Suprapubic skin (tissue), 4 donors: ENCODE data around the gene CFAP107.

Source experiments
- CTCF ChIP-seq, 2 donors: fragments of 200-600 bp in 1 of 2; fragments of 450-650 bp in 1 of 2; sonication (generic) in 1 of 2; IDR thresholded peaks; one replicate each; pipeline ENCODE4 v1.5.1; 2016 to 2019; ENCODE audit warnings: antibody characterized with exemption in 2 of 2, mild to moderate bottlenecking in 1 of 2, moderate library complexity in 1 of 2
- POLR2A ChIP-seq, 2 donors: fragments of 450-650 bp; IDR thresholded peaks; one replicate each; pipeline ENCODE4 v1.6.1; 2017; ENCODE audit warnings: antibody characterized with exemption in 2 of 2, mild to moderate bottlenecking in 2 of 2, moderate library complexity in 2 of 2
- POLR2AphosphoS5 ChIP-seq, 3 donors: sonication (generic); formaldehyde crosslinking; IDR thresholded peaks; one replicate each; pipeline ENCODE4 v1.6.1; 2017; ENCODE audit warnings: antibody characterized with exemption in 3 of 3

DNA sequence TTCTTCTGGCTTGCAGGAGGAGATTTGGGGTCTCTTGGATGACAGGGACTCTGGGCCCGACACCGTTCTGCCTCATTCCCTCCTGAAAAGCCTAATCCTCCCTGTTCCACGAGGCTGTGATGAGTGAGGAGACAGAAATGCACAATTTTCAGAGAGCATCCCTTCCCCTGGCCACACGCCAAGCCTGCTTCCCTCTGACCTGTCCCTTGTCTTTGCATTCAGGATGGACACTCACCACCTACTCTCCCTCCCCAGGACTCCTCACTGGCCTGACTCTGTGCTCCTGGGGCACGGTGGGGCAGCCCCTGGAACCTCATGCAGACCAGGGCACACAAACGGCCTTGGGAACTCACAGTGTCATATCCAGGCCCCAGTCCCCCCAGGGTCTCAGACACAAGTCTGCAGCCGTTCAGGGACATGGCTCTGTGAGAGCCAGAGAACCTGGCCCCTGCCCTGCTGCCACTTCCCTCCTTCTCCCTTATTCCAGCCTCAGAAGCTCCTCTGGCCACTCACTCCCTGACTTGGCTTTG lies 24.0 kb downstream of the CFAP107 start:
- TF ChIP-seq CTCF (IDR thresholded peaks at IDR 0.05), result no peak
- TF ChIP-seq POLR2A (IDR thresholded peaks at IDR 0.05), result no peak
- no peak for TF ChIP-seq POLR2AphosphoS5 (IDR thresholded peaks at IDR 0.05)
